SW 1271 (cell line): ENCODE measurements around the gene MCEMP1.

Source experiments
- DNase-seq, 2 experiments: peaks; one replicate each; lab custom pipeline; 2025; lab: John Stamatoyannopoulos, UW

MCEMP1 gene

DNA sequence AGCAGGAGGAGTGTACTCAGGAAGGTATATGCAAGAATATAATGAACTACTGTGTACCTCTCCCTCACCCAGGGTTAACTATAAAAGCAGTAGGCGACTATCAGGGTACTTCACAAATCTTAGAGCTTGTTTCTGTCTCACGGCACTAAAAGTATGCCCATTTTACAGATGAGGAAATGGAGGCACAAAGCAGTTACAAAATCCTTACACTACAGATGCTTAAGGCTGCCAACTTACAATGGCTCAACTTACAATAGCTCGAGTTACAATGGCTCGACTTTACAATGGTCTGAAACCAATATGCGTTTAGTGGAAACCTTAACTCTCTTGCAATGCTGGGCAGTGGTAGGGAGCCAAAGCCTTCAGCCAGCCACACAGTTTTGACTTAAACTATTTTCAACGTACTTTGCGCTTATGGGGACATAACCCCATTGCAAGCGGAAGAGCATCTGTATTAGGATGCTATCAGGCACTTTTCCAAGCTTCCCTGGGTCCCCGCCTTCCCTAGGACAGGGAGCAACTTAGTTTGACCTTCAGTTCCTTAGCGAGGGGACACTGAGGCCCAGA lies 20.9 kb downstream of the MCEMP1 start:
- no peak for DNase-seq

GRCh38 chr19:7698583-7698982 lies 21.7 kb downstream of the MCEMP1 start:
- no peak for DNase-seq

- no peak for DNase-seq
These were observed 22.1 kb downstream of the MCEMP1 start for GRCh38 chr19:7699003-7699402.

DNA sequence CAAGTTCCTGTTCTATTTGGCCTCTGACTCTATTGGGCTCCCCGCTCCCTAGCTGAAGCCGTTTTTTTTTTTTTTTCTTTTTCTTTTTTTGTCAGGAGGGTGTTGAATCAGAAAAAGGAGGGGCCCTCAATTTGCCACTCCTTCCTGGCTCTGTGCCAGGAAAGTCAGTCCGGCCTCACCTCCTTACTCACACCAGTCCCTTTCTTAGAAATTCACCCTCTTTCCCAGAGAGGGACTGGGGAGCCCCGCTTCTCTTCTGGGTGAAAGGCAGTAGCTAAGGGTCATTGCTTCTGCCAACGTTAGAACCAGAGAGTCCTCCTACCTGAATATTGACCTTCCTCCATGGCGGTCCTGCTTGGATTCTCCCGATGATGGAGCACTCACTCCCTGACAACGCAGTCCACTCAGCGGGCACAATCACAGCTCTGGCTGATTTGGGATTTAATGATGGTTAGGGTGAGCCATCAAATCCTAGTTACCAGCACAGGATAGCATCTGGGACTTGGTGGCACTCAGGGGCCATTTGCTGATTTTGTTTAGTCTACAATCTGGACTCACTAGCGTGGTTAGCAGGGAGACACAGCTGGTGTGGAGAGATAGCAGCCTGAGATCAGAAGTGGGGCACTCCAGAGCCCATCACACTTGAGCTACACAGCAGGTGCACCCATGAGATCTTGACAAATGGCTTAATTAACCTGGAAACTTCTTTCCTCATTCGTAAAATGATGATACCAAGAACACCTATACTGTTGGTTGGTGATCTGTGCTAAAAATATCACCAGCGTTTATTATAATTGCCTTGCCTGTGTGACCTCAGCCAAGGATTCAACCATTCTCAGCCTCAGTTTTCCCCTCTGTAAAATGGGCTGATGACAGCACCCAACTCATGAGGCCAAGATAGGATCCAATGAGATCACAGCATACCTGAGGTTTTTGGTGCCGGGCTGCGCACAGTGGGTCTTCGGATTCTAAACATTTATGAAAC lies 22.8 kb downstream of the MCEMP1 start:
- DNase-seq: no peak

GRCh38 chr19:7701049-7701653 lies 24.3 kb downstream of the MCEMP1 start:
- DNase-seq: no peak

DNA sequence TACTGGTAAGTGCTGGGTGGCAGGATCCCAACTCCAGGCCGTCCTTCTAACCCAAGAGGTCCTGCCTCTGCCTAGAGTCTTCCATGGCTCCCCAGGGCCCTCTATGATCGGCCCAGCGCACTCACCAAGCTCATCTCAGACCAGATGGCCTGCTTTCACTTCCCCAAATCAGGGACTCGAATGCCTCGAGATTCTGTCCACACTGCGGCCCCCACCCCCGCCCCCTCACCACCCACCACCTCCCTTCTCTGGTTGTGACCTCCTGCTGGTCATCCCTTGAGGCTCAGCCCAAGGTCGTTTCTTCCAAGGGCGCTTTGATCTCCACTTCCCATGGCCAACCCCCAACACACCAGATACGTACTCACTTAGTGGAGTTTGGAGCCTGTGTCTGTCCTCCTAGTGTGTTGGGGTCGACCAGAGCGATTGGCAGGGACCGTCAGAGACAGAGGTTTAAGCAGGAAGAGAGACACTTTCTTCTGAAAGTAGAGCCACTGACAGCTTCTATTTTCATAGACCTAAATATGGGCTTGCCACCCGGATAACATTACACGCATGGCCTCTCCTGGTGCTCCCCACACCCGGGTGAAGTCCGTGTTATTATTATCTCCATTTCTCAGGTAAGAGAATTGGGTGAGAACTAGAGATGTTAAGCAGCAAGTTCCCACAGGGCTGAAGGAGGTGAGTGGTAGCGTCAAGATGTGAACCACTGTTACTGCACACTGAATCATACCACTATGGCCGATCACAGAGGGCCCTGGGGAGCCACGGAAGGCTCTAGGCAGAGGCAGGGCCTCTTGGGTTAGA lies 25.0 kb downstream of the MCEMP1 start, which contains the start of gene FCER2:
Gene FCER2, minus strand, starts transcription at position 478 of the 804 bp plus-strand sequence. CDS start 2,371 bp downstream, outside the sequence.
- no peak for DNase-seq

GRCh38 chr19:7703332-7703731 lies 26.4 kb downstream of the MCEMP1 start:
- no peak for DNase-seq

DNA sequence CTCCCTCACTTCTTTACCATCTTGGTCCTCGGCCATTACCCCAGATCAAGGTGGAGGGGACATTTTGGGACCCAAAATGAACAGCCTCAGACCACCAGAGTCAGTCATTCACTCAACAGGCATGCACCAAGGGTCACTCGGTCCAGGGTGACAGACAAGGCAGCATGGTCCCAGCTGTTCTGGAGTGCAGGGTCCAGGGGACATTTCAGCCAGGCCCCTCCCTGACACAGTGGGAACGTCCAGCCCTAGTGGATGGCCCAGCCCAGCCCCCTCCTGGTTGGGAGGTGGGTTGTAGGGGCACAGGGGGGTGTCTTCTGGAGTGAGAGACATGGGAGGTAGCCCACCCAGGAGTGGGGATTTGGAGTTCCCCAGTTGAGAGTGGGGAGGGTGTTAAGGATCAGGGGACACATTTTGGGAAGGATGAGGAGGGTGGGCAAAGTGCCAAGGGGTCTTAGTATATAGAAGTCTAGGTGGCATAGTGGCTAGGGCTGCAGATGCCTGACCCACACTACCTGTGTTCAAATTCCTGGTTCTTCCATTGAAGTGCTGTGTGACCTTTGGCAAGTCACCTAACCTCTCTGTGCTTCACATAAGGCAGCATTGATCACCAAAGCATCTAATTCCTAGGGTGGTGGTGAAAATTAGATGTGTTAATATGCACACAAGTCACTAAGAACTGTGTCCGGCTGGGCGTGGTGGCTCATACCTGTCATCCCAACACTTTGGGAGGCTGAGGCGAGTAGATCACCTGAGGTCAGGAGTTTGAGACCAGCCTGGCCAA lies 27.6 kb downstream of the MCEMP1 start:
- DNase-seq: no peak

DNA sequence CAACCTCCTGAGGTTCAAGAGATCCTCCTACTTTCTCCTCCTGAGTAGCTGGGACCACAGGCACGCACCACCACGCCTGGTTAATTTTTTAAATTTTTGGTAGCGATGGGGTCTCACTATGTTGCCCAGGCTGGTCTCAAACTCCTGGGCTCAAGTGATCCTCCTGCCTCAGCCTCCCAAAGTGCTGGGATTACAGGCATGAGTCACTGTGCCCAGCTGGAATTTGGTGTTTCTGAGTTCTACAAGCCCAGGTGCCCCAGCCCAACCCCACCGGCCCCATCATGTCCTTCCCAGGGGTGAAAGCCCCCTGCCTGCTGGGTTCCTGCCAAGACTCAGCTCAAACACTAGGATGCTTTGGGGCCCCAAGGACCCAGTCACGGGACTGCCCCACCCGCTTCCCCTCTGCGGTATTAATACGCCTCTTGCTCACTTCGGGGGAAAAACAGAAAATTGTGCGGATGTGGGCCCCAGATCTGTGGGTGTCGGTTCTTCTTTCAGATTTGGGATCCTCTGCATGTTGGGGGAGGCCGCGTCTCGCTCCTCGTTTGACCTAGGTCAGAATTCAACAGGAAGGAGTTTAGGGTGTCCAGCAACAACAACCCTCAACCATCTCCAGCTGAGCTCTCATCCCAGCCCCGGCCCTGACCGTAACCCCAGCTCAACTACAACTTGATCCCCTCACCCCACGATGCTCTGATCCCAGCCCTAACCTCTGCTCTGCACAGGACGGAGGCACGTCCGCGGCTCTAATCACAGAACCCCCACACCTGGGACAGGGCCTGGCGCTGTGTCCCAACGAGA lies 28.7 kb downstream of the MCEMP1 start:
- no peak for DNase-seq

GRCh38 chr19:7706188-7706954 lies 29.5 kb downstream of the MCEMP1 start:
- DNase-seq: no peak

- DNase-seq: no peak
These were observed 30.1 kb downstream of the MCEMP1 start for GRCh38 chr19:7706955-7707456.

DNA sequence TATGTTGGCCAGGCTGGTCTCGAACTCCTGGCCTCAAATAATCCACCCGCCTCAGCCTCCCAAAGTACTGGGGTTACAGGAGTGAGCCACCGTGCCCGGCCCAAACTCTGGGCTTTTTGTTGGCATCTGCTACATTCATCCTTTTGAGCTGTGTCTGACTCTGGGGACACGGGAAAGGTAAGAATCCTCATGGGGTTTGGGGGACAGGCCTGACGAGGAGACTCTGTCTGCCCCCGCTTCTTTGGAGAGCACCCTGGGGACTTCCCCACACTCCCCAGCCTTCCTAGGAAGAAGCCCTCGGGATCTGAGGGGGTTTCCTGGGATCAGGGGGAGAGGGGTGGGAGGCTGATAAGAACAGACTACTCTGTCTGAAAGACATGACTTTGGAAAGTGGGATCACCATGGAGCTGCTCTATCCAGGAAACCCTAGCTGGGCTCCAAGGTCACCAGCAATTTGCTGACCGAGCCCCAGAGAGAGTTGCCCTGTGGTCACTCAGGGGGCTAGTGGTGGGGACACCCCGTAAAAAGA lies 33.1 kb downstream of the MCEMP1 start:
- no peak for DNase-seq

- DNase-seq: no peak
These were observed 33.7 kb downstream of the MCEMP1 start for GRCh38 chr19:7710616-7711015.

- DNase-seq: no peak
These were observed 38.8 kb downstream of the MCEMP1 start for GRCh38 chr19:7715671-7716070.

DNA sequence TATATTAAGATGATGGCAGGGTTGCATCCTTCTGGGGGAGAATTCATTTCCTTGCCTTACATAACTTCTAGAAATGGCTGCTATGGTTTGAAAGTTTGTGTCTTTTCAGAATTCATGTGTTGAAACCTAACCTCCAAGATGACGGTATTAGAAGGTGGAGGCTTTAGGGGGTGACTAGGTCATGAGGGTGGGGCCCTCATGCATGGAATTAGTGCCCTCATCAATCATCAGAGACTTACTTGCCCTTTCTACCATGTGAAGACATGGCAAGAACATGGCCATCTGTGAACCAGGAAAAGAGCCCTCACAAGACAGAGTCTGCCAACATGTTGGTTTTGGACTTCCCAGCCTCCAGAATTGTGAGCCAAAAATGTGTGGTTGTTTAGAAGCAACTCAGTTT lies 39.9 kb downstream of the MCEMP1 start:
- no peak for DNase-seq

GRCh38 chr19:7718668-7719067 lies 41.8 kb downstream of the MCEMP1 start:
- no peak for DNase-seq

DNA sequence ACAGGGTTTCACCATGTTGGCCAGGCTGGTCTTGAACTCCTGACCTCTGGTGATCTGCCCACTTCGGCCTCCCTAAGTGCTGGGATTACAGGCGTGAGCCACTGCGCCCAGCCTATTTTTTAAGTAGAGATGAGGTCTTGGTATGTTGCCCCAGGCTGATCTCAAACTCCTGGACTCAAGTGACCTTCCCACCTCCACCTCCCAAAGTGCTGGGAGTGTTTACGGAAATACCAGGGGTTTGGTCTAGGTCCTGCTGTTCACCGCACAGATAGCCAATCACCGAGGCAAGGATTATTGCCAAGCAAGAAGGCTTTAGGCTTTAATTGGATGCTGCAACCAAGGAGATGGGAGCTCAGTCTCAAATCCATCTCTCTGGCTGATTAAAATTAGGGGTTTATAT lies 43.5 kb downstream of the MCEMP1 start:
- no peak for DNase-seq

DNA sequence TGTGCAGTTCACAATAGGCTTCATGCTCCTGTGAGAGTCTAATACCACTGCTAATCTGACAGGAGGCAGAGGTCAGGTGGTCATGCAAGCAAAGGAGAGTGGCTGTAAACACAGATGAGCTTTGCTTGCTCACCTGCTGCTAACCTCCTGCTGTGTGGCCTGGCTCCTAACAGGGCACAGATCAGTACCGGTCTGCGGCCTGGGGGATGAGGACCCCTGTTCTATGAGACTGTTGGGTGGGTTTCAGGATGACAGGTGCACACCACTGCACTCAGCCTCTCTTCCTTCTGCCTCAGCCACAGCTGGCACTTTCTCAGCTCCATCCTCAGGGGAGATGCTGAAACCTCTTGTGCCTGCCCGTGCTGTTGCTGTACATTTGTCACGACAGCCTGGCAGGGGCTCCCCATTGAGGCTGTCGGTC lies 45.4 kb downstream of the MCEMP1 start:
- no peak for DNase-seq

DNA sequence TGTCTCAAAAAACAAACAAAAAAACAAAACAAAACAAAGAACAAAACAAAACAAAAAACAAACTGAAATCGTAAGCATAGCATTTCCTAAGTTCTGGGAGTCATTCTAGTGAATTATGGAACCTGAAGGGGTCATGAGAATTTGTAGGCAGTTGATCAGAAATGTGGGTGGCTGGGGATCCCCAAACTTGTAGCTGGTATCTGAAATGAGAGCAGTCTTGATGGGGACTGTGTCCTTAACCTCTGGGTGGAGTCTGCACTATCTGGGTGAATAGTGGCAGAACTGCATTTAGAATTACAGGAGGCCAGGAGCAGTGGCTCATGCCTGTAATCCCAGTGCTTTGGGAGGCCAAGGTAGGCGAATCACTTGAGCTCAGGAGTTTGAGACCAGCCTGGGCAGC lies 48.9 kb downstream of the MCEMP1 start:
- DNase-seq: no peak
